ENCODE results near the gene RRM1.

The RRM1 gene

GRCh38 chr11:4187055-4187988 is 92.7 kb downstream of the RRM1 start:
- DNase-seq (ENCODE audit: low spot score): peak; percentile 76
